HG03521 (cell line): Measurements from ENCODE around the gene GNB1.

Experiments
- ATAC-seq: cut with Tn5 transposase; IDR thresholded peaks from one replicate; pipeline ENCODE4 v1.9.1; 2021; ENCODE audit warnings: mild to moderate bottlenecking, moderate library complexity; ENCODE audit not compliant: unreplicated experiment

Gene GNB1

DNA sequence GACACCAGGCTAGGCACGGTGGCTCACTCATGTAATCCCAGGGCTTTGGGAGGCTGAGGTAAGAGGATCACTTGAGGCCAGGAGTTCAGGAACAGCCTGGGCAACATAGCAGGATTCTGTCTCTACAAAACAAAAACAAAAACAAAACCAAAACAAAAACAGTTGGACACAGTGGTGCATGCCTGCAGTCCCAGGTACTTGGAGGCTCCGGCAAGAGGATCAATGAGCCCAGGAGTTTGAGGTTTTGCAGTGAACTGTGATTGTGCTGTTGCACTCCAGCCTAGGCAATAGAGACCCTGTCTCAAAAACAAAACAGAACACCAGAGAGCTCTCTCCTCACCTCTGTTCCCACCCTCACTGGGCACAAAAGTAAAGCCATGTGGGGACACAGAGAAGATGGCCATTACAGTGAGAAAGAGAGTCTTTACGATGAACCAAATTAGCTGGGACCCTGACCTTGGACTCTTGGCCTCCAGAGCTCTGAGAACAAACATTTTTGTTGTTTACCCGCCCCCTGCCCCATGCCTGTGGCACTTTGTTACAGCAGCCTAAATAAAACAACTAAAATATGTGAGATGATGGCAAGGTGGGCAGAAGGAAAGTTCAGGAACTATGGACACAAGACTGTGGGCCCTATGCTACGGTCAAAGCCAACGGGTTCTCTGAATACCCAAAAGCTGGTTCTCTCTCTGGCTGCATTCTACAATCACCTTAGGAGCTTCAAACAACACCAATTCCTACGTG is 122.5 kb downstream of the GNB1 start:
- ATAC-seq, result no peak

DNA sequence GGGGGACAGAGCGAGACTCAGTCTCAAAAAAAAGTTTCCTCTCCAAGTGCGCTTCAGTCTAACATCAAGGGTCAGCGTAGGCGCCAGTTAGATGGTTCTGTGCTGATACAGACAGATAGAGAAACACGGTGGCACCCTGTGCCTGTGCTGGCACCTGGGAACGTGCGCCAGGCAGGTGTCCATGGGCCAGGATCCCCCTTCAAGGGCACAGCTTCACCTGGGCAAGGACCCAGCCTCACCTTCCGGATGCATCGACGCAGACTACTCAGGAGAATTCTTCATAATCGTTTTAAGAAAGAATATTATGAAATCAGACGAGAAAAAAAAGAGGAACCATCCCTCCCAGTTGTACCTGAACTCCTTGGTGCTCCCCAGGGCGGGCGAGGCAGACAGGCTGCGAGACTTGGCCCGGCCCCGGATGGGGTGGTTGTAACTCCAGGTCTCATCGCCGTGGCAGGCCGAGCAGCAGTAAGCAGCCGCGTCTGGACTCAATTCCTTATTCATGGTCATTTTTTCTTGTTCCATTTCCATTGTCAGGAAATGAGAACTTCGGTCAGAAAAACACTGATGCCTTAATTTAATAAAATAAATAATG is 125.9 kb downstream of the GNB1 start:
- ATAC-seq, result no peak

DNA sequence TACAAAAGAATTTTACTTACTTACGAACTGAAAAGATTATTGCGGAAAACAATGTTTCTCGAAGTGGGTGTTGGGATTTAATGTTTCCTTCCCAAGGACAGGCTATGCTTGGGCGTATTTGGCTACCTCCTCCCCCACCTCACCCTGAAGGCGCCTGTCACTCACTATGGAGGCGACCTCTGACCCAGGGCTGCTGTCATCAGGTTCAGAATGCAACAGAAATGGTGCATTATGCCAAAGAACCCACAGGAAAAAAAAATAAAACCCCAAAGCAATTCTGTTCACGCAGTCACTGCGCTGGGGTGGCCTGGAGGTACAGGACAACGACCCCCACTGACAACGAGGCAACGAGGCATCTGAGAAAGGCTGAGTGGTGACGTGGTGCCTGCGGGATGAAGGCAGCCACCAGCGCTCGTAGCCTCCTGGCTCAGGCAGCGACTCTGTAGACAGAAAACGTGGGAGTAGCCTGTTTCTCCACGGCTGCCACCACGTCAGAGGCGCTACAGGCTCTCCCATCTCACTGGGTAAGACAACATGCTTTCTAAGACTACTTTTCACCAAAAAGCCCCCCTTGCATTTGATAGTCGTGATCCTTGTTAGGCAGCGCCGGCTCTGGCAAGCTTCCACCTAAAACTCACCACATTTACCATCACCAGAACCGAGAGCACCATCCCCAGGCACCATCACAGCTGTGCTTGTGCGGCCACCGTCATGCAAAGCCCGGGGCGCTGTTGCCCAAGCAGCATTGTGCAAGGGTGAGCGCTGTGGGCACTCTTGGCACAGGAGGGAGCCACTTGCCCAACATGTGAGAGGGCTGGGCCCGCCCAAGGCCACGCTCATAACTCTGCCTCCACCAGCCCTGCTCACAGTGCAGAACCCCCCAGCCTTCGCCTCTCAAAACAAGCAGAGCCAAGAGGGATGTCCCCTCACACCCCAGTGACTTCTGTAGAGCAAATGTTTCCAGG is 126.9 kb downstream of the GNB1 start:
- ATAC-seq, result no peak

DNA sequence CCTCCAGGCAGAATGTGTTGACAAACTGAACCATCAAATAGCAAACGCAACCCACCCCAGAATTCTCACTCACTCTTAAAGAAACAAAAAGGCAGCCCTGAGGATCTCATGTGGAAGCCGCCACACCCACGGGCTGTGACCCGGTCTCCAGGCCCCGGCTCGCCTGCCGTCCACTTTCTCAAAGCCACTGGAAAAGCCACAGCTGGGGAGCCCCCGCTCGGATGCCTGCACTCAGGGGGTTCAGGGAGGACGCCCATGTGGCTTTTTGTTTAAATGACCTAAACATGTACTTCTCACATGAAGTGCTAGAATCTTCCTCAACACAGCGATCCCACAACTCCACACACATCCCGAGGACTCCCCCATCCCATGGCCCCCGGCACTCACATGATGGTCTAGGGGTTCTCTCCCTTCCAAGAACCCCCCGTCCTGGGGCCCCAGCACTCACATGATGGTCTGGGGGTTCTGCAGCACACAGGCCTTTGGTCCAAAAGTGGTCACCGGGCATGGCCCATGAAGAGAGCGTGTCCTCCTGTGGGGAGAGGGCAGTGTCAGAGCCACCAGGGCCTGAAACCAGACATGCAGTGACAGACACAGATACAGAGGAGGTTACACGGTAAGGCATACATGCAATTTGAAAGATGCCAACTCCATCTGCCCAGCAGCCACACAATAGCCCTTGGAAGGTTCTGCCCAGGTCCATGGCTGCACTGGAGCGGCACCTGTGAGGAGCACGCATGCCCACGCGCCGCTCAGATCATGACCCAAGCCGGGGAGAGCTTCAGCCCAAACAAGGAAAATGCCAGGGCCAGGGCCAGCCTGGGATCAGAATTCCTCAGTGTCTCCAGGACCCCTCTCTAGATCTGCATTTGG is 129.1 kb downstream of the GNB1 start:
- no peak for ATAC-seq

DNA sequence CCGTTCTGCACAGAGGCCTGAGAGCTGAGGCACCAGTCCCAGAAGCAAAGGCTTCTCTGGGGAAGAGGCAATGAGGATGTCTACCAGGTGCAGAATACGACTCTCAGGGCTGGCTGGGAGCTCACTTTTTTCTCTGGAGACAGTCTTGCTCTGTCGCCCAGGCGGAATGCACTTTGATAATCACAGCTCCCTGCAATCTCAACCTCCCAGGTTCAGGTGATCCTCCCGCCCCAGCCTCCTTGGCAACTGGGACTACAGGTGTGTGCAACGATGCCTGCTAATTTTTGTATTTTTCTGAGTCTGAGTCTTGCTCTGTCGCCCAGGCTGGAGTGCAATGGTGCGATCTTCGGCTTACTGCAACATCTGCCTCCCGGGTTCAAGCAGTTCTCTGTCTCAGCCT is 130.2 kb downstream of the GNB1 start:
- ATAC-seq, result no peak

DNA sequence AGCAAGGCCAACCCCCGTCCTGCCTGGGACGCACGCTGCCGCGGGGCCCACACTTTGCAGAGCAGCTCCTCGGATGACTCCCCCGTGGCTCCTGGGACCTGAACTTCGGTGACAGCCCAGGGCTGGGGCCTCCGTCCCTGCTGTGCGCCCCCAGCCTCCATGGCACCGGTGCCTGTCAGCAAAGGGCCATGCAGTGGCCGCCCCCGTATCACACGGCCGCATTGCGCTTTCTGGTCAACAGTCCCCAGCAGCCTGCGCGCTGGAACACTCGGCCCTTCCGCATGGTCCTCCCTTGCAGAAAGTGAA is 130.6 kb downstream of the GNB1 start:
- ATAC-seq, result no peak

DNA sequence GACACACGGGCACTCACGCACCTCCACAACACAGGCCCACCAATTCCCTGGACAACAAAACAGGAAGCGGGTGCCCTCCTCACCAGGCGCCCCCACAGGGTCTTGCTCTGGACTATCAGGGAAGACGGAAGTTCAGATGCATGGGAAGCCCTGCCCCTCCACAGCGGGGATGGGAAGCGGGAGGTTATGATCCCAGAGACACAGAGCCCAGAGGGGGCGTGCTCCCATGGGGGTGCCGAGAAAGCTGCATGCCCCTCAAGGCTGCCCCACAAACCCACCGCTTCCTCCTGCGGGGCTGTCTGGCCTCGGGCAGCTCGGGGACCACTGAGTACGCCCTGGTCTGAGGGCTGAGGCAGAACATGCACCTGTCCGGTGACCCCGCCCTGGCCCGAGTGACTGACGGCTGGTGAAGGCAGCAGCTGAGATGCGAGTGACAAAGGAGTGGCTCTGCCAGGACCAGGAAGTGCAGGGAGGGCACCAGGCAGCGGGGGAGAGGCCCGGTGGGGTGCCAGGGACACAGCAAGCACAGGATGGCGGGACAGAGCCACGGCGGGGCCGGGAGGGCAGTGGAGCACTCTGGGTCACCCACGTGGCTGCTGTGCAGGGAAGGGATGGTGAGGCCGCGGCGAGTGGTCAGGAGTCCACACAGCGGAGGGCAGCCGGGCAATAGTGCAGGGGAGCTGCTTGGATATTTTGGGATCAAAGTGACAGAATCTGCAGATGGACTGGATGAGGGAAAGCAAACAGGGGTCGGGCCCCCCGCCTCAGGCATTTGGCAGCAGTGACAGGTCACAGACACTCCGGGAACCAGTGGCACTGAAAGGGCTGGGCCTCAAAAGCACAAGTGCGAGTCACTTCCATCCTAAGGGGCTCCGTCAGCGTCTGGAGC is 131.2 kb downstream of the GNB1 start:
- ATAC-seq, result no peak

DNA sequence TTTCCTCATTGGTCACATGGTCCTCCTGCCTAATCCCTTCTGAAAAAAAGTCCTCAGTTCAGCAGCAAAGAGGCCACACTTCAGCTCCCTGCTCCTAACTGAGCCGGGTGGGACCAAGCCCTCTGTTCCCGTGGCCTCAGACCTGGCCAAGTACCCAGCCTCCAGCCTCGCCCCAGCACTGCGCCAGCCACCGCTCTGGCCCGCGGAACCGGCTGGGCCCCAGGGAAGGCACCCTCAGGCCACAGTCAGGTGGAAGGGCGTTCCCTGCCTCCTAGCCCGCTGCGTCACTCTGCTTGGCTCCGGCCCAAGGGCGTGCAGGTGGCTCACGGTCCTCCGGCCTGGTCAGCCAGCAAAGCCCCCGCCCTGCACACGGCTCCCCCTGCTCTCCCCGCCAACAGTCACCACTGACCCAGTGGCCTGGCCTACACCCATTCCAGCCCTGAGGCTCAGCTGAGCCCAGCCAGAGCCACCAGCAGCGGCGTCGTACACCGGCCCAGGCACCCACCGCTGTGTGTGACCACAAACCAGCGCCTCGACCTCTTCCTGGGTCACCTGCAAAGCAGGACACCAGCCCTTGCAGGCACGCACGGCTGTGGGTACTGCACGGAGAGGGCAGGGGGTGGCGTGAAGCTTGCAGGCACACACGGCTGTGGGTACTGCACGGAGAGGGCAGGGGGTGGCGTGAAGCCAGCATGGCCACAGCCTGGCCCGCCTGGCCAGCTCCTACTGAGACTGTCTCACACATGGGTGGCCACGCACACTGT is 132.0 kb downstream of the GNB1 start:
- ATAC-seq, result no peak

DNA sequence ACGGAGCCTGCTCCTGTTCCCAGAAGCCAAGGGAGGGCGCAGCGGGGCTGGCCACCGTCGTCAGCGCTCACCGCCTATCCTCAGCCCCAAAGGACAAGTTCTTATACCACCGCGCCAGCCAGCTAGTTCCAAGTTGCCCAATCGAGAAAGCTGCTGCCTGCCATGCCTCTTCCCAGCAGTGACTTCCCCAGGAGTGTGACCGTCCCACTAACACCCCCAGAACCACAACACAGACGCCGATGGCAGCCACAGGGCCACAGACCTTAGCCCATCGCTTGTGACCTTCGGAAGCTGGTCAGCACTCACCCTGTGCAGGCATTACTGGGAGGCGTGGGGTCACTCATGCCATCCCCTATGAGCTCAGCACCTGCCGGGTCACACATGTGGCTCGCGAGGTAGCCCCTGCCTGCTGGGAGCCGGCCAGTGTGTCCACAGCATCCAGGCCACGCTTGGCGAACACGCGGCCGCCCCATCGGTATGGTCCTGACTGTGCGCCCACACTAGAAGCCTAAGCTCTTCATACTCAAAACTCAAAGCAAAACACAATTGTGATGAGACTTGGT is 132.7 kb downstream of the GNB1 start:
- ATAC-seq, result no peak

DNA sequence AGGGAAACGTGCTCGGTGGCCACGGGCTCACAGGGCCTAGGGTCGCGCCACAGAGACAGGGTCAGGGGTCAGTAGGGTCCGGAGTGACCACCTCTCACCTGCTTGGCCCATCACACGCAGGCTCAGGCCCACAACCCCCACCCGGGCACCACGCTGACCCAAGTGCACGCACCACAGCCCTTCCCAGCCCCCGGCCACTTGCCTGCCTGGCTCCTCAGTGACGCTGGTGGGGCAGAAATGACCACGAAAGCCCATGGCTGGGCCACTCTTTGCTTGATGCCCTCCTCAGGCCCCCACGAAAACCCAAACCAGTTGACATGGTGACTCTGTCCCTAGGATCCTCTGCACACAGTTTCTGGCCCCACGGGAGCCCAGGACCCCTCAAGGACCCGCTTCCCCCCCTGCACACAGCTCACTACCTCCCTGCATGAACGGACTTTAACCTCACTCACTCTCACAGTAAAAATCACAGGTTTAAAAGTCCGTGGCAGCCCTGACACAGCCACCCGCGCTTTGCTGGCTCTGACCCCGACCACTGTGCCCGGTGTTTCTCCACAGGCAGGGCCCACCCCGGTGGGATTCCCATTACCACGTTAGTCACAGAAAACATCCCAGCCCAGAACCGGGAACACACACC is 133.3 kb downstream of the GNB1 start:
- no peak for ATAC-seq

DNA sequence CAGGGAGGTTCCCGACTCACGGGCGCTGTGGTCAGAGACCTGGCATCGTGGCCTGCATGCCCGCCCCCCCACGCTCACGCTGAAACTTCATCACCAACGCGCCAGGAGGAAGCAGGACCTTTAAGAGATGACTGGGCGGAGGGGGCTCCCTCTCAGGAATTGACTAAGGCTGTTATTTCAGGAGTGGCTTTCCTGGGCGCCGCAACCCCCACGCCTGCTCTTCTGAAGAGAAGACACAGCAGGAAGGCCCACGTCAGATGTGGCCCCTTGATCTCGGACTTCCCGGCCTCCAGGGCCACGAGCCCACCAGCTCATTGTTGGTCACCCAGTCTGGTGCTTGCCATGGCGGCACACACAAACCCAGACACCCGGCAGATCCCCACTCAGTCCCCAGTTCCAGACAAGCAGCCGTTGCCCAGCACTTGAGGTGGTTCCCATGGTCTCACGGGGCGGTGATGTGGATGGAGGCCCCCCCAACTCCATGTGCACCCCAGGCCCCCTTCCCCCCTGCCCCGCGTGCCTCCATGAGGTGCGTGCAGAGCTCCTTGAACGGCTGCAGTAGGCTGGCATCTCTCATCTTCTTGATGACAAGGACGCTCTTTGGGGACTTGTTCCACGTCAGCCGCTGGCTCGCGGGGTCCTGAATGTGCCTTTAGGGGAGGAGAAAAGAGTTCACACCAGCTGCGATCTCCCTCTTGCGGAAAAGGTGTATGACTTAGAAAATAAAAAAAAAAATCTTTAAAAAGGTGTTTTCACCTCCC is 134.0 kb downstream of the GNB1 start:
- no peak for ATAC-seq

DNA sequence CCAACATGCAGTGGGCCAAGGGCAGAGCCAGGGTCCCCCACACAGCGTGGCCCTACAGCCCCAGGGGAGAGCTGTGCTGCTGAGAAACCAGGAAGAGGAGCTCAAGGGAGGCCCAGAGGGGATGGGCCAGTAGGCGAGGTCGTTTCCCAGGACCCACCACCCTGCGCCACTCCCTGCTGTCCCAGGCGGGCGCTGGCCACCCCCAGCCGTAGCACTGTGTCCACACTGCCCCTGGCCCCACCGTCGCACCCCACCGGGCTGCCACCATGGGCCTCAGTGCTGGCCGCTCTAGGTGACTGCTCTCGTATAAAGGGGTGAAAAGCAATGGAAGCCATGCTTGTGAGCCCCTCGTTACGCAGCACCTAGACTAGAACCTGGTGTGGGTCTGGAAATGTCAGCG is 135.0 kb downstream of the GNB1 start:
- ATAC-seq, result no peak

DNA sequence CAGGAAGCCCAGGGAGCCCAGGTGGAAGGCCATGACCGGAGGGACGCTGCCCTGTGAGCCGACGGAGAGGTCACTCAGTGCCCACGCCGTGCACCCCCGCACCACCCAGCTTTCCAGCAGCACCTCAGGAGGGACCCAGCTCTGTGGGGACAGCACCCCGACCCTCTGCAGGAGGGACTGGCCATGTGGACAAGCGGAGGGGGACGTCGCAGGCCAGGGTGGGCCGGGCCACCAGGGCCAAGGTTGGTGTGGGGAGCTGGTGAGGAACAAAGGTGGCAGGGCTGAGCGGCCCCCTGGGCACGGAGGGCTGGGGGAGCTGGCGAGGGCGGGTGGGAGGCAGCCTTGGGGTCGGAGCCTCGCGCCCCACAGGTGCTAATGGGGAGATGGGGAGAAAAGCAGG is 135.5 kb downstream of the GNB1 start:
- ATAC-seq, result no peak

DNA sequence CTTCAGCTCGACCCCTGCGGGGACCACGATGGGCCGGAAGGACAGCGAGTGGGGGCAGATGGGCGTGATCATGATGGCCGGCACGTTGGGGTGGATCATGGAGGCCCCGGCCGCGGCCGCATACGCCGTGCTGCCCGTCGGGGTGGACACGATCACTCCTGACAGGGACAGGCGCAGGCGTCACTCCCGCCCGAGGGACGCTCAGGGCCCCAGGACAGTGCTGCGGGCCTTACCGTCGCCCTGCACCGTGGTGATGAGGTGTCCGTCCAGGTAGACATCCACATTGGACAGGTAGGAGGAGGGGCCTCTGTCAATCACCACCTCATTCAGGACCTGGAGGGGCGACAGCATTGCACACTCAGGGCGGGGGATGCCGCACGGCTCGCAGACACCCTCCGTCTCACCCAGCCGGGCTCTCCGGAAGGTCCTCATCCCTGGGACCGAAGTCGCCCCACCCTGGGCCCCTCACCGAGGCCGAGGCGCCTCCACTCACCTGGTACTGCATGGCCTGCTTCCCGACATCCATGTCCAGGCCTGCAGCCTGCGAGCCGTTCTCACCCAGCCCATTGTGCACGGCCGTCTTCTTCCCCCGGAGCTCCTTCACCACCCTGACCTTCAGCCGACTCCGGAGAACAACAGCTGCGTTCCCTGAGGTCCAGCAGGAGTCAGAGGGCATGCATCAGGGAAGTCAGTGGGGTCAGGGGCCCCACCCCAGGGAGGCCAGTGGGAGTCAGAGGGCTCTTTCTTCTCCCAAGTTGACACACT is 136.7 kb downstream of the GNB1 start:
- no peak for ATAC-seq

DNA sequence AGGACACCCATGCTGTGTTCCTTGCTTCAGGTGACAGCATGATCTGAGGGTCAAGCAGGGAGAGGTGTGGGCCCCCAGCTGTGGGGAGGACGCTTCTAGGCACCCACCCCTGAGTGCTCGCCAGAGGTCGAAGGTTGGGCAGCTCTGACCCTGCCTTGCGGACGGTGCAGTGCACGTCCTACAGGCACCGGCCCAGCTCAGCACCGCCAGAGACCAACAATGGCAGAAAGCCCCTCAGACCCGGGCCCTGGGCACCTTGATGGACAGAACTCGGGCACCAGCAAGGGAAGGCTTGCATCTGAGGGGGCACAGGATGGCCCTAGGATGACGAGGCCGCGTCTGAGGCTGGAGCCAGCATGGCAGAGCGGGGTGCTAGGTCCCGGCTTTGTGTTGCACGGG is 137.3 kb downstream of the GNB1 start:
- ATAC-seq, result no peak

DNA sequence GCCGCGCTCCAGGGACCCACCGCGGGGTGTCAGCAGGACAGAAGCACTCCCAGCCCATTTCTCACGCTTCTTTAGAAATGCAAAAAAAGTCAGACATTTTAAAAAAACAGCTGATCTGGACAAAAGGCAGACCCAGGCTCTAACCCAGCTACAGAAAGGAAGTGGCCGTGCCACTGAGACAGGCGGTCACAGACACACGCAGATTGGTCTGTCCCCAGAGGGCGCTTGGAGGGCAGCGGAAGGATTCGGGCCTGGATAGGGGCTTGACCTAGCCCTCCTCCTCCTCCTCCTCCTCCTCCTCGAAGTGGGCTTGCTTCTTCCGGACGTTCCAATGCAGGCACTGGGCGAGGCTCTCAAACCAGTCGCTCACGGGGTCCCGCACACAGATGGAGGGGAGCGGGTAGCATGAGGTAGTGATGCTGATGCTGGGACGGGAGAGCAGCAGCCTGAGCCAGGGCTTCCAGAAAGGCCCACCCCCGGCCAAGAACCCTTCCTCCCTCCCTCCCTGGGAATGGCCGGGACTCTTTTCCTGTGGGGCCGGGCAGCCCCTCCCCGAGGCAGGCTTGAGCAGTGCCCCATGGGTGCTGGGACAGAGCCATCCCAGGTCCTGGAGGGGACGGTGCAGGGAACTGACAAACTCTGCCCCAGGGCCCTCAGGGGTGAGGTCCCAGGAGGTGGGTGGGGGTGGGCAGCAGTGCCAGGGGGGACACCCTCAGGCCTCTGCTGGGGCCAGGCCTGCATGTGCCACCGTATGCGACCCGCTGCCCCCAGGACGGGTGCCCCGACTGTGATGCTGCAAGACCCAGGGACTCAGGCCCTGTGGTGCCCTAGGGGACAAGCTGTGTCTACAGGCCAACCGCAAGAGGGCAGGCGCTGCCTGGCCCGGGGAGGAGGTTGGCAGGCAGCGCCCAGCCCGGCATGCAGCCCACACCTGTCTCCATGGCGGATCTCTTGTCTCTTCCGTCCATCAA is 138.0 kb downstream of the GNB1 start:
- ATAC-seq, result no peak
